ENCODE measurements around the gene ABCD1.
"Not testable (repeated sequence)": the region's sequence is repeated elsewhere in the genome, so short reads cannot be mapped to it uniquely, and the experiment has no call there.

Gene ABCD1

GRCh38 chrX:153724252-153725038 lies at the start of gene ABCD1, which contains the start of gene BCAP31:
Gene ABCD1 (plus strand): TSS chrX:153724856. CDS start chrX:153725267, 411 bp downstream.
Gene BCAP31 (minus strand): TSS chrX:153724387. CDS start chrX:153723244, 1,143 bp downstream.
- TF ChIP-seq CTCF (IDR thresholded peaks at IDR 0.05; ENCODE audit: unreplicated experiment in 3 of 3) = no peak
- H3K27ac Mint-ChIP-seq = peak within 1 kb of the TSS; percentile 47 to 91 (median 78)
- peaks cover 12% of the 10 kb centered on the region for H3K9me3 Mint-ChIP-seq
- H3K36me3 Mint-ChIP-seq (ENCODE audit: low read depth) = peaks cover 21% of the 10 kb centered on the region
- H3K4me1 Mint-ChIP-seq = peaks cover 21% of the 10 kb centered on the region
- H3K4me3 Mint-ChIP-seq = peak within 1 kb of the TSS; percentile 87 to 90 (median 87)
- H3K27me3 Mint-ChIP-seq (ENCODE audit: low read depth) = peaks cover 6% of the 10 kb centered on the region

DNA sequence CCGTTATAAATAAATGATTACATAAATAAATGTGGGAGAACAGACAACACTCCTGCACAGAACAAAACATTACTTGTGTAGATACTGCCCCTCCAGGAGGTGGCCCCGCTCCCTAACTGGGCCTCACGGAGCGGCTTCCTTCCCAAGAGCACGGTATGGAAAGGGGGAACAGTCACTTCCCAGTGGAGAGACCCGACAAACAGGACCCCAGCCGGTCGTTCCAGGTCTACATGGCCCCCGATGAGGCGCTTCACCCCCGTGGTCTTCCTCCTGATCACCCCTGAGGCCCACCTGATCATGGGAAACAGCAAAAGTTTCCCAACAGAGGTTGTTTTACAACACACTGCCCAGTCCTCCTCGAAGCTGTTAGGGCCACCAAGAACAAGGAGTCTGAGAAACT lies 43.5 kb upstream of the ABCD1 start:
- TF ChIP-seq CTCF (IDR thresholded peaks at IDR 0.05; ENCODE audit: unreplicated experiment in 3 of 3) = no peak
- Mint-ChIP-seq H3K36me3 (ENCODE audit: low read depth) (no peaks in the 10 kb centered on the region), H3K4me1 (peaks cover 2% of the 10 kb centered on the region), H3K9me3 (peaks cover 23% of the 10 kb centered on the region), H3K4me3 (no peak overlapping the region), H3K27me3 (ENCODE audit: low read depth) (peaks cover 6% of the 10 kb centered on the region), H3K27ac (no peak overlapping the region)

DNA sequence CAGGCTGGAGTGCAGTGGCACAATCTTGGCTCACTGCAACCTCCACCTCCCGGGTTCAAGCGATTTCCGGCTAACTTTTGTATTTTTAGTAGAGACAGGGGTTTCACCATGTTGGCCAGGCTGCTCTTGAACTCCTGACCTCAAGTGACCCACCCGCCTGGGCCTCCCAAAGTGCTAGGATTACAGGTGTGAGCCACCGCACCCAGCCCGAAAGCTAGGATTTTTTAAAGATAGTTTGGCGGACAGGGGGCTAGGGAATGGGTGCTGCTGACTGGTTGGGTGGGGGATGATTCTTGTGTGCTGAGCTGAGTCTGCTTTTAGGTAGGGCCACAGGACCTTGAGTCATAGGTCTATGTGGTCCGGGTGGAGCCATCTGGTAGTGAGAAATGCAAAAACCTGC lies 41.2 kb upstream of the ABCD1 start:
- H3K4me1 Mint-ChIP-seq; H3K36me3 Mint-ChIP-seq (ENCODE audit: low read depth); H3K4me3 Mint-ChIP-seq; H3K27me3 Mint-ChIP-seq (ENCODE audit: low read depth): not testable (repeated sequence)
- Mint-ChIP-seq H3K9me3 (peaks cover 24% of the 10 kb centered on the region), H3K27ac (peak overlapping the region in 1 of 3 experiments; percentile 58)

DNA sequence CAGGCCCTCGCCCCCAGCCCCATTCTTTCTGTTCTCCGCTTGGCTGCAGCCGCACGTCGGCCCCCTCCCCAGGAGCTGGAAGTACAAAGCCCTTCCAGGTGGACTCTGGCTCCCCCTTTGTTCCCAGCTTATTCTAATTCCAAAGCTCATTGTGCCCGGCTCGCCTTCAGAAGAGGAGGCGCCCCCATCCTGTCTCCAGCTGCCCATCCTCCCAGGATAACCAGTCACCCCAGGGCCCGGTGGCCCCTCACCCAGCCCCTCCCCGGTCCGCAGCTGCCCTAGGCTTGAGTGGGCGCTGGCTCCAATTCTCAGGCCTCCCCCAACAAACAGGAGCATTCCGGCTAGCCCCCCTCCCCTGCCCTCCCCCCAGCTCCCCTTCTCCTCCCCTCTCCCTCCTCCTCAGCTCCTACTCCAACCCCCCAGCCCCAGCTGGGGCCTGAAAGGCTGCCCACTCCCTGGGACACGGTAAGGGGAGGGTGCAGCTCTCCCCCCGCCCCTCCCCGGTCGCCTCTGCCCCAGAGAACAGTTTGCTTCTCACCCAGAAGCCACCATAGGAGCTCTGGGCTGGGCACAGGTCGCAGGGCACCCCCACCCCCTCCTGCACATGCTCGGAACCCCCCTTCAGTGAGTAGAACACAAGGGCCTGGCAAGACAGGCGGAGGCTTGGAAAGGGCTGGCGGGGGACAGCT lies 40.0 kb upstream of the ABCD1 start:
- peaks cover 6% of the 10 kb centered on the region for H3K27me3 Mint-ChIP-seq (ENCODE audit: low read depth)
- no peaks in the 10 kb centered on the region for H3K36me3 Mint-ChIP-seq (ENCODE audit: low read depth)
- H3K9me3 Mint-ChIP-seq = peaks cover 24% of the 10 kb centered on the region
- peaks cover 7% of the 10 kb centered on the region for H3K4me1 Mint-ChIP-seq
- H3K27ac Mint-ChIP-seq = peak overlapping the region in 2 of 3 experiments; percentile 45 to 54
- peak overlapping the region in 1 of 3 experiments; percentile 38 for H3K4me3 Mint-ChIP-seq
- no peak for TF ChIP-seq CTCF (IDR thresholded peaks at IDR 0.05; ENCODE audit: unreplicated experiment in 3 of 3)

DNA sequence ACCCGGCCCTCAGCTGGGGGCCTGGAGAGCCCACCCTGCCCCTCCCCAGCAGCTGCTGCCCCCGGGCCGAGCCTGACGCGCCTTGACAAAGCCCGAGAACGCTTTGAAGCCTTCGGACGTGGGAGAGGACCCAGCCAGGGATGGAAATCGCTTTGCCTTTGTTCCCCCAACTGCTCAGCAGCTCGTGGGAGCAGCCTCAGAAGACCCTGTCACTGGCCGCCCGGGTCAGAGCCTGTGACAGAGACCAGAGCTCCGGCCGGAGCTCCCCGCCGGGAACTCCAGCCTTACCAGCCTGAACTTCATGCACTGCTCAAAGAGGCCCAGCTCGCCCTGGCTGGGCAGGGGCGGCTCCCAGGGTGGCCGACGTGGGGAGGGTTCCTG lies 39.5 kb upstream of the ABCD1 start:
- Mint-ChIP-seq H3K27me3 (ENCODE audit: low read depth) (peaks cover 6% of the 10 kb centered on the region), H3K9me3 (peaks cover 20% of the 10 kb centered on the region), H3K27ac (peak overlapping the region in 1 of 3 experiments; percentile 40), H3K4me1 (peaks cover 7% of the 10 kb centered on the region), H3K4me3 (peak overlapping the region in 1 of 3 experiments; percentile 27), H3K36me3 (ENCODE audit: low read depth) (no peaks in the 10 kb centered on the region)
- no peak for TF ChIP-seq CTCF (IDR thresholded peaks at IDR 0.05; ENCODE audit: unreplicated experiment in 3 of 3)

All from nephron (organoid).